ENCODE measurements around the gene COMTD1.

The COMTD1 gene

GRCh38 chr10:75261813-75262705 lies 26.3 kb upstream of the COMTD1 start:
- no peak overlapping the region for H3K4me3 ChIP-seq (ENCODE audit: low read depth, low read length, poor library complexity, severe bottlenecking)
- H3K9me2 ChIP-seq (ENCODE audit: low read depth, low read length): no peaks in the 10 kb centered on the region
- no peaks in the 10 kb centered on the region for H3K36me3 ChIP-seq (ENCODE audit: insufficient read depth, low read length)
- H2AFZ ChIP-seq (ENCODE audit: low read length): no peak overlapping the region
- no peaks in the 10 kb centered on the region for H3F3A ChIP-seq (ENCODE audit: insufficient read depth, low read length)
- H3K27ac ChIP-seq (ENCODE audit: low read depth, low read length, poor library complexity, severe bottlenecking): no peak overlapping the region
- H3K9me3 ChIP-seq (ENCODE audit: low read length): no peaks in the 10 kb centered on the region
- H3K79me2 ChIP-seq (ENCODE audit: insufficient read depth, low read length): no peaks in the 10 kb centered on the region
- no peak for TF ChIP-seq EZH2 (IDR thresholded peaks at IDR 0.05; ENCODE audit: borderline replicate concordance, low read length)
- no peak for TF ChIP-seq CTCF (IDR thresholded peaks at IDR 0.05; ENCODE audit: low read length)
- 0 out of 2 replicates have a peak, but pooled peaks cover 8% of the 10 kb centered on the region for H3K27me3 ChIP-seq (ENCODE audit: insufficient read depth, low read length)
- H3K9ac ChIP-seq (ENCODE audit: low read length): no peak overlapping the region
- no peak overlapping the region for H3K4me2 ChIP-seq (ENCODE audit: low read length)
- no peaks in the 10 kb centered on the region for H3K4me1 ChIP-seq (ENCODE audit: insufficient read depth, low read length, severe bottlenecking)
- H4K20me1 ChIP-seq (ENCODE audit: insufficient read depth, low read length): no peaks in the 10 kb centered on the region

GRCh38 chr10:75260990-75261389 lies 25.2 kb upstream of the COMTD1 start:
- no peak overlapping the region for H3K27ac ChIP-seq (ENCODE audit: low read depth, low read length, poor library complexity, severe bottlenecking)
- 0 out of 2 replicates have a peak, but pooled peaks cover 8% of the 10 kb centered on the region for H3K27me3 ChIP-seq (ENCODE audit: insufficient read depth, low read length)
- H3K9ac ChIP-seq (ENCODE audit: low read length): no peak overlapping the region
- no peaks in the 10 kb centered on the region for H3K36me3 ChIP-seq (ENCODE audit: insufficient read depth, low read length)
- H3K9me3 ChIP-seq (ENCODE audit: low read length): no peaks in the 10 kb centered on the region
- no peaks in the 10 kb centered on the region for H3K9me2 ChIP-seq (ENCODE audit: low read depth, low read length)
- H3K4me1 ChIP-seq (ENCODE audit: insufficient read depth, low read length, severe bottlenecking): no peaks in the 10 kb centered on the region
- H3K79me2 ChIP-seq (ENCODE audit: insufficient read depth, low read length): no peaks in the 10 kb centered on the region
- H3F3A ChIP-seq (ENCODE audit: insufficient read depth, low read length): no peaks in the 10 kb centered on the region
- H3K4me2 ChIP-seq (ENCODE audit: low read length): no peak overlapping the region
- no peaks in the 10 kb centered on the region for H4K20me1 ChIP-seq (ENCODE audit: insufficient read depth, low read length)
- H3K4me3 ChIP-seq (ENCODE audit: low read depth, low read length, poor library complexity, severe bottlenecking): no peak overlapping the region
- no peak overlapping the region for H2AFZ ChIP-seq (ENCODE audit: low read length)
- TF ChIP-seq CTCF (IDR thresholded peaks at IDR 0.05; ENCODE audit: low read length): no peak
- no peak for TF ChIP-seq EZH2 (IDR thresholded peaks at IDR 0.05; ENCODE audit: borderline replicate concordance, low read length)

GRCh38 chr10:75254739-75255138 lies 19.0 kb upstream of the COMTD1 start:
- Histone ChIP-seq H4K20me1 (ENCODE audit: insufficient read depth, low read length) (no peaks in the 10 kb centered on the region), H3K36me3 (ENCODE audit: insufficient read depth, low read length) (no peaks in the 10 kb centered on the region), H3K9me2 (ENCODE audit: low read depth, low read length) (no peaks in the 10 kb centered on the region), H3K4me2 (ENCODE audit: low read length) (no peak overlapping the region), H2AFZ (ENCODE audit: low read length) (no peak overlapping the region), H3K9me3 (ENCODE audit: low read length) (peaks cover 18% of the 10 kb centered on the region), H3K4me1 (ENCODE audit: insufficient read depth, low read length, severe bottlenecking) (no peaks in the 10 kb centered on the region), H3K79me2 (ENCODE audit: insufficient read depth, low read length) (no peaks in the 10 kb centered on the region), H3K4me3 (ENCODE audit: low read depth, low read length, poor library complexity, severe bottlenecking) (no peak overlapping the region), H3K27me3 (ENCODE audit: insufficient read depth, low read length) (no peaks in the 10 kb centered on the region; the same call in 1 of the 2 replicates), H3F3A (ENCODE audit: insufficient read depth, low read length) (no peaks in the 10 kb centered on the region), H3K27ac (ENCODE audit: low read depth, low read length, poor library complexity, severe bottlenecking) (no peak overlapping the region), H3K9ac (ENCODE audit: low read length) (no peak overlapping the region)
- TF ChIP-seq CTCF (IDR thresholded peaks at IDR 0.05; ENCODE audit: low read length) (no peak), EZH2 (IDR thresholded peaks at IDR 0.05; ENCODE audit: borderline replicate concordance, low read length) (no peak)
